ACHN (cell line): ENCODE data around the gene ARFGEF2.
"Not testable (repeated sequence)": the region's sequence is repeated elsewhere in the genome, so short reads cannot be mapped to it uniquely, and the experiment has no call there.

Source experiments
- DNase-seq: peaks from one replicate; pipeline ENCODE4 v3.0.0-alpha.2; 2015
- in situ Hi-C: cut with HindIII; loops from 2 replicates; pipeline ENCODE4 v1.10.0; 2017; ENCODE audit warnings: low sequenced_read_pairs, low pct_ligation_motif_present, low pct_unique_long_range_greater_than_20kb

Gene ARFGEF2

DNA sequence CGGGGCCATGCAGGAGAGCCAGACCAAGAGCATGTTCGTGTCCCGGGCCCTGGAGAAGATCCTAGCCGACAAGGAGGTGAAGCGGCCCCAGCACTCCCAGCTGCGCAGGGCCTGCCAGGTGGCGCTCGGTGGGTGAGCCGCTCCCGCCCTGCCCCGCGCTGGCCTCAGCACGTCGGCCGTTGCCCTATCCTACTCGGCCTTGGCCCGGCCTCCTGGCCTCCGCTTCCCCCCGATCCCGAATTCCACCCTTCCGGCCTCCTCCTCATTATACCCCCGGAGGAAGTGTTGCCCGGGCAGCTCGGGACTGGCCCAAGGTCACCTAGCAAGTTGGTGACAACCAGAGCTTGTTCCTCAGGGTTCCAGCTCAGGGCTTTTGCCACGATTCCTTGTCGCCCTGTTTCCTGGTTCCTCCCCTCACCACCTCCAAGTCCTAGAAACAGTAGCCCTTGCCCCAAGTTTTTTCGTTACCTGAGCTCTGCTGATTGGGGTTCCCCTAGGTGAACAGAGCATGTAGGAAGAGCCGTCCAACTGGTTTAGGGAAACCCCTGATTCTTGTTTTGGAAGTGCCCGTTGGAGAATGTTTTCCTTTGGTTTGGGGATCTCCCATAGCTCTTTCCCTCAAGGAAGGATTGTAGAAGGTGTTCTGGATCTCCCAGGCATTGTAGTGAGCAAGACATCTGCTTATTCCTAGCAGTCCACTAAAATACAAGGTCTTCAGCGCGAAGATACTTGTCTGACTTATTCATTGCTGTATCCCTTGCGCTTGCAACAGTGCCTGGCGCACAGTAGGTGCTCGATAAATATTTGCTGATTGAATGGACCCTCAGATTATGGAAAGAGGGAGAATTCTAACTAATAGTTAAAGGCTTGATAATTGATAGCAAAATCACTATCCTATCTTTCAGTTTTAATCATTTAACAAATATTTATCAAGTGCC, 641 bp downstream of the ARFGEF2 start:
- DNase-seq, result peak; percentile 58
- in situ Hi-C loops, result no loop called here

DNA sequence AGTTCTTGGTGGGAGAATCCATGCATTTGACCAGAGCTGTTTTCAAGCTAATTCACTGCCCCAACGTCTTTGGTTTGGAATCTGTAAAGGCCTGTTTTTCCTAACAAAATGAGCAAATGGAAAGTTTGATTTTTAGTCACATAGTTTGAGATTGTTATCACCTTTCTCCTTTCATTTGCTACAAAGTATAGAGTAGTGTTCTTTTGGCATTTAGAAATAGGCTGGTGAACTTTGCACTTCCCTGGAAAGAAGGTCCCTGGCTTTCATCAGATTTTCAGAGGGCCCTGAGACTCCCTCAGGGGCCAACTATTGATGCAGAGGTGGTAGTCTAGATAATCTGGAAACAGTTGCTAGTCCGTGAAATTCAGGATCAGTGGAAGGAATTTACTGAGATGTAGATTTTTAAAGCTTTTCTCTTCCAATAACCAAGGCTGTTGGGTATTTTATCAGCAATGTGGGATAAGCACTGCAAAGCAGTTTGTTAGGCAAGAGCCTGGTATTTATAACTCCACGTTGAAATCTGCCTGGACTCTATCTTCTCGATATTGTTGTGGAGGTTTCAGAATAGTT, 1.7 kb downstream of the ARFGEF2 start:
- DNase-seq, result no peak
- in situ Hi-C loops, result no loop called here

DNA sequence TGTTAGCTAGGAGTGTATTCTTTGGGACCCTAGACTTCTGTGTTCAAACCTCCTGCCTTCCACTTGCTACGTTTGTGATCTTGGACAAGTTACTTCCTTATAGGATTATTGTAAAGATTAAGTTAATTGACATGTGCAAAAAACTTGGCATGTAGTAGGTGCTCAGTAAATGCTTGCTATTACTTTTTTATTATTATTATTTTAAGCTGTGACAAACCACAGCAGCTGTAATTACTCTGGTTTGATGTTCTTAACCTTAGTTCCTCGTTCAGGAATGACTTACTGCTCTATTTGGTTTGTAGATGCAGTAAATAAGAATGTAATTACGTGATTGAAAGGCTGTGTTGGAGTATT, 3.2 kb downstream of the ARFGEF2 start:
- DNase-seq, result no peak
- in situ Hi-C loops, result no loop called here

DNA sequence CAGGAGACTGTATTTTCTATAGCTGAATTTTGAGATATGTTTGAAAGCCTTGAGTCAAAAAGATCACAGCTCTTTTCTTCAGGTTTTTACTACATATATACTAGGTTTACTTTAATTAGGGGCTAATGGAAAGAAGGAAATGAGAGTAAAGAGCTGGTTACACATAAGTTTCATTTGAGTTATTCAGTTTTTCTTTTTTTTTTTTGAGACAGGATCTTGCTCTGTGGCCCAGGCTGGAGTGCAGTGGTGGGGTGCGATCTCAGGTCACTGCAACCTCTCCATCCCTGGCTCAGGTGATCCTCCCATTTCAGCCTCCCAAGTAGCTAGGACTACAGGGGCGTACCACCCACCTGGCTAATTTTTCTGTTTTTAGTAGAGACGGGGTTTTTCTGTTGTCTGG, 4.8 kb downstream of the ARFGEF2 start:
- in situ Hi-C loops, result no loop called here

DNA sequence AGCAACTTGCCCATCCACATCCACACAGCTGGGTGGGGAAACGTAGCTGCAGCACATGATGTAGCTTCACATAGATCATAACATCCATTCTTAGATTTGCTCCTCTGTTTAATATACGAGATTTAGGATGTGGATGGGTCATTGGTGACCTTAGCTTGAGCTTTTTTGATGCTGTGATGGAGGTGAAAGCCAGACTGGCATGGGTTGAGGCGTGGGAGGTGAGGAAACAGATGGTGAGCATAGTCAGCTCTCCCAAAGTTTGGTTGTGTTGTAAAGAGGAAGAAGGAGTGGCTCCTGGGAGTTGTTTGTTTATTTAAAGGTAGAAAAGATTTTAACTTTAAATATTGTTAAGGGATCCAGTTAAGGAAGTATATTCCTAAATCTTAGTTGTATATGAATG, 5.3 kb downstream of the ARFGEF2 start:
- in situ Hi-C loops, result no loop called here
- no peak for DNase-seq

More for the DNA sequence above, 4.8 kb downstream of the ARFGEF2 start:
- DNase-seq, result no peak

DNA sequence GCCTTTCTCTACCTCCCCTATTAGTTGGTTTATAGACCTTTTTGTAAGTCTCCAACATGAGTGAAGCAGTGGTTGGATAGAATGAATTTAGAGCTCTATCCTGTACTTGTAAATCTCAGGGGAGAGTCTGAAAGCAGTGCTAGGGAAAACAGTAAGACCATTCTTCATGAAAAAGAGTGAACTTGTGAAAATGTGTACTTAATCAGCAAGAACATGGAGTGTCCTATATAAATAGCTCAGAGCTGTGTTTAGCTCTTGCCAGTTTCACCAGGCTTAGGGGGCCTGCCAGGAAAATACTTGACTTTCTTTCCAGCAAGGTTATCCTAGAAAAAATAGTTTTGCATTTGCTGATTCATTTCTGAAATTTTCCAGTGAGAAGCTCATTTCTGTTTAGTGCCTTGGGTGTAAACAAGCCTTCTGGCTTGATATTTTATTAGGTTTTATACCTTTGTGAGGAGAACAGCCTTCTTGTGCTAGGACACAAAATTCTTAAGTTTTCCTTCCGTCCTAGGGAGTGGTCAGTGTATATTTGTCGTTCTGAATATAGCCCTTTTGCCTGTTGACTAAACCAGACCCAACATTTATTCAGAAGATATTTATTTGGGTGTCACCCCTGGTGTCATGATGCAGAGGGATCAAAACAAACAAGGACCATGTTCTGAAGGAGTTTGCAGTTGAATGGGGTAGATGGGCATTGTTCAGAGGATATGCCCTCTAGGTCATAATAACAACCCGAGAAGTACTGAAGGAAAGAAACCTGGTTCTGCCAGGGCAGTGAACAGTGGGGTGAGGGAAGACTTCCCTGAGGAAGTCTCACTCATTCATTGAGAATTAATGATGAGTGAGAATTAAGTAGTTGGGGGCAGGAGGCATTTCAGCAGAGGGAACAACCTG, 7.6 kb downstream of the ARFGEF2 start:
- DNase-seq, result no peak
- in situ Hi-C loops, result no loop called here

DNA sequence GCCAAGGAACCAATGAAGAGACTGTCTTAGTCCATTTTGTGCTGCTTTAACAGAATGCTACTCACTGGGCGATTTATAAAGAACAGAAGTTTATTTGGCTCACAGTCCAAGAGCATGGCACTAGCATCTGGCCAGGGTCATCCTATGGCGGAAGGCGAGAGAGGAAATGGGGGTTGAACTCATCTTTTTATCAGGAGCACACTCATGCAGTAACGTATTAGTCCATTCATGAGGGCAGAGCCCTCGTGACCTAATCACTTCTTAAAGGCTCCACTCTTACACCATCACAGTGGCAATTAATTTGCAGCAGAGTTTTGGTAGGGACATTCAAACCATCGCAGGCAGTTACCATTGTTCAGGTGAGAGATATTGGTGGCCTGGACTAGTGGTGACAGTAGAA, 8.5 kb downstream of the ARFGEF2 start:
- in situ Hi-C loops, result no loop called here
- no peak for DNase-seq

DNA sequence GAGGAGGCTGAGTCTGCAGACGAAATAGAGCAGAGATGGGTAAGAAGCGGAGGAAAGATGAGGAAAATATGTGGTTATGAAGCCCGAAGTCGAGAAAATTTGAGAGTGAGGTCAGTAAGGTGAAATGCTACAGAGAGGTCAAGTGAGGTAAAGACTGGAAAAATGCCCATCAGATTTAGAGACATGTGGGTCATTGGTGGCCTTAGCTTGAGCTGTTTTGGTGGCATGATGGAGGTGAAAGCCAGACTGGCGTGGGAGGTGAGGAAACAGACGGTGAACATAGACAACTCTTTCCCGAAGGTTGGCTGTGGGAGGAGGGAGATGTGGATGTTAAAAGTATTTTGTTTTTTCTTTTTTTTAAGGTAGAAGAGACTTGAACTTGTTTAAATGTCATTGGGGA, 9.4 kb downstream of the ARFGEF2 start:
- in situ Hi-C loops, result no loop called here
- no peak for DNase-seq

DNA sequence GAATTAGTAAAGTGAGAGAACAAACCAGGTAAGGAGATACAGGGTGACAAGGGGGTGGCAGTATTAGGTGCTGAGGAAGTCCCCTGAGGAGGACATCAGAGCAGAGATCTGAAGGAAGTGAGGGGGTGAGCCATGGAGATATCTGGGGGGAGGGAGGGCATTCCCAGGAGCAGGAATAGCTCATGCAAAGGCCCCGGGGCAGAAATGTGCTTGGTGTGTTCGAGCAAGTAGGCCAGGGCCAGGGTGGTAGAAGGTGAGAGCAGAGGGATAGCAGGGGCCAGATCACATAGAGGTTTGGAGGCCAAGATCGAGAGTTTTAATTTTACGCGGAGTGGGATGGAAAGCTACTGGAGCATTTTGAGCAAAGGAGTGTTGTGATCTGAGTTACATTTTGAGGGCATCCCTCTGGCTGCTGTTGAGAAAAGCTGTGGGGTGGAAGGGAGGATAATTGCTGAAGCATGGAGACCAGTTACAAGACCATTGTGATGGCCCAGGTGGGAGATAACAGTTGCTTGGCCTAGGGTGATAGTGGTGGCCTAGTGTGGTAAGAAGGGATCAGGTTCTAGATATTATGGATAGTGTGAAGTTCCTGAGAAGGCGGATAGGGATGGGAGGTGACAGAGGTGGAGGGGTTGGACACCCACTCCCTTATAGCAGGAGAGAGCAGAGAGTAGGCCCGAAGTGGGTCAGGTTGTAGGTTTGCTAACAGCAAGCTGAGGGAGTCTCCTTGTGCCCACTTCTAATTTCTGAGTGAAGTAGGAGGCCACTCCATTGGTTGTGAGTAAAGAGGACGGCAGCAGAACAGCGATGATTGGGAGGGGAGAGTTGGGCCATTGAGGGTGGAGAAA, 10.2 kb downstream of the ARFGEF2 start:
- DNase-seq, result no peak
- in situ Hi-C loops, result no loop called here

DNA sequence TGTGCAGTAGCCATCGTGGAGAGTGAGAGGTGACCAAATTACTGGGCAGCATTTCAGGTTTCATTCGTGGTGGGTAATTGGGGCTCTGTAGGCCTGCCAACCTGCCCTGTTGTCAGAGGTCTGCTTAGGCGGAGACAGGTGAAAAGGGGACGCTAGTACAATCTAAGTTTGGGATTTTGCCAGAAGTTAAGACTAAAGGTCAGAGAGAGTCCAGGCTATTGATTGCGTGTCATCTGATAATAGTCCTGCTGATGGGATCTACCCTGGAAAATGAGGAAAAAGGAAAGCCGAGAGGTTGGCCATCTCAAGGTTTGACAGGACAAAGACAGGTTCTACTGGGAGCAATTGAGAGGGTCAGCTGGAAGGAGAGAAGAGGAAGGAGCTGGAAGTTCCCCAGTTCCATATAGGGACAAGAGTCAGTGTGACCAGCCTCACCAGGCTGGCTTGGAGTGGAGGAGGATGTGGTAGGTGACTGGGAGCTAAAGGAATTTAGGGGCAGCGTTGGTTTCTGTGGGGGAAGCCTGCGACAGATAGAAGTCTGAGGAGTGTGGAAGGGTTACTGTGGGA, 10.9 kb downstream of the ARFGEF2 start:
- in situ Hi-C loops, result no loop called here
- no peak for DNase-seq

DNA sequence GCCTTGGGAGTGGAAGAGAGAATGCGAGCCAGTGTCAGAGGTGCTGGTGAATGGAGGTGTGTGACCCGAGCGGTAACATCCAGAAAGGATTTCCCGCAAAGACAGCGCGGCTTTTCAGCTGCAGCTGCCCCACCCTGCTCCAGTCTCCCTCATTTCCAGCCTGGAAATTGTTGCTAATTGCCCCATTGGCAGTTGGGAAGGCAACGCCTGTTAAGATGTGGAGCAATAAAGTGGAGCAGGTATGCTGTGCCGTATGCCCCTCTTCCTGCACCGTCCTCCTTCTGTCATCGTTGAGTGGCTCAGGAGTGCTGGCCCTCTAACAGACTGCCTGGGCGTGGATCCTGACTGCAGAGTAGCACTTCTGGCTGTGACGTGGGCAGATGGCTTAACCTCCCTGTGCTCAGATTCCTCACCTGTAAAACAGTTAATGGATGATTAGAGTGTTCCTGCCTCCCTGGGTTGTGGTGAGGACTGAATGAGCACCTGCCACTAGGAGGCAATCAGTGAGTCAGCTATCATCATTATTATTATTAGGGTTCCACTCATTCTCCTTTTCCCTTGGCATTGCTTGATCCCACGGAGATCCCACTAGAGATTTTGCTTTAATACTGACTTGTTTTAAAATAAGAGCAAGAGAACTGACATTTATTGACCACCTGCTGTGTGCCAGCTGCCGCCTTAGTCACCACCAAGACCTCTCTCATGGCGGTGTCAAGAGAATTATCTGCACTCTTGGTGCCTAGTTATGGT, 11.7 kb downstream of the ARFGEF2 start:
- in situ Hi-C loops, result no loop called here
- no peak for DNase-seq

DNA sequence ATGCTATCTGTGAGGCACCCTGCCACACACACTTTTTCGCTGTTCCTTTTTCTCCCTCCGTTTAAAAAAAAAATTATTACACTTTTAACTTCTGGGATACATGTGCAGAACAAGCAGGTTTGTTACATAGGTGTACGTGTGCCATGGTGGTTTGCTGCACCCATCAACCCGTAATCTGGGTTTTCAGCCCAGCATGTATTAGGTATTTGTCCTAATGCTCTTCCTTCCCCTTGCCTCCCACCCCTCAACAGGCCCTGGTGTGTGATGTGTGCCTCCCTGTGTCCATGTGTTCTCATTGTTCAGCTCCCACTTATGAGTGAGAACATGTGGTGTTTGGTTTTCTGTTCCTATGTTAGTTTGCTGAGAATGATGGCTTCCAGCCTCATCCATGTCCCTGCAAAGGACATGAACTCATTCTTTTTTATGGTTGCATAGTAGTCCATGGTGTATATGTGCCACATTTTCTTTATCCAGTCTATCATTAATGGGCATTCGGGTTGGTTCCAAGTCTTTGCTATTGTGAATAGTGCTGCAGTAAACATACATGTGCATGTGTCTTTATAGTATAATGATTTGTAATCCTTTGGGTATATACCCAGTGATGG, 12.9 kb downstream of the ARFGEF2 start:
- in situ Hi-C loops, result not testable (repeated sequence)

DNA sequence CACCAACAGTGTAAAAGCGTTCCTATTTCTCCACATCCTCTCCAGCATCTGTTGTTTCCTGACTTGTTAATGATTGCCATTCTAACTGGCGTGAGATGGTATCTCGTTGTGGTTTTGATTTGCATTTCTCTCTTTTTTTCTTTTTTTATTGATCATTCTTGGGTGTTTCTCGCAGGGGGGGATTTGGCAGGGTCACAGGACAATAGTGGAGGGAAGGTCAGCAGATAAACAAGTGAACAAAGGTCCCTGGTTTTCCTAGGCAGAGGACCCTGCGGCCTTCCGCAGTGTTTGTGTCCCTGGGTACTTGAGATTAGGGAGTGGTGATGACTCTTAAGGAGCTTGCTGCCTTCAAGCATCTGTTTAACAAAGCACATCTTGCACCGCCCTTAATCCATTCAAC, 13.5 kb downstream of the ARFGEF2 start:
- DNase-seq, in situ Hi-C loops: not testable (repeated sequence)

More for the DNA sequence above, 12.9 kb downstream of the ARFGEF2 start:
- DNase-seq, result not testable (repeated sequence)

DNA sequence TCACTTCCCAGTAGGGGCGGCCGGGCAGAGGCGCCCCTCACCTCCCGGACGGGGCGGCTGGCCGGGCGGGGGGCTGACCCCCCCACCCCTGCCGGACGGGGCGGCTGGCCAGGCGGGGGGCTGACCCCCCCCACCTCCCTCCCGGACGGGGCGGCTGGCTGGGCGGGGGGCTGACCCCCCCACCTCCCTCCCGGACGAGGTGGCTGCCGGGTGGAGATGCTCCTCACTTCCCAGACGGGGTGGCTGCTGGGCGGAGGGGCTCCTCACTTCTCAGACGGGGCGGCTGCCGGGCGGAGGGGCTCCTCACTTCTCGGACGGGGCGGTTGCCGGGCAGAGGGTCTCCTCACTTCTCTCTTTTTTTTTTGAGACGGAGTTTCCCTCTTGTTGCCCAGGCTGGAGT, 14.7 kb downstream of the ARFGEF2 start:
- in situ Hi-C loops, DNase-seq: not testable (repeated sequence)

DNA sequence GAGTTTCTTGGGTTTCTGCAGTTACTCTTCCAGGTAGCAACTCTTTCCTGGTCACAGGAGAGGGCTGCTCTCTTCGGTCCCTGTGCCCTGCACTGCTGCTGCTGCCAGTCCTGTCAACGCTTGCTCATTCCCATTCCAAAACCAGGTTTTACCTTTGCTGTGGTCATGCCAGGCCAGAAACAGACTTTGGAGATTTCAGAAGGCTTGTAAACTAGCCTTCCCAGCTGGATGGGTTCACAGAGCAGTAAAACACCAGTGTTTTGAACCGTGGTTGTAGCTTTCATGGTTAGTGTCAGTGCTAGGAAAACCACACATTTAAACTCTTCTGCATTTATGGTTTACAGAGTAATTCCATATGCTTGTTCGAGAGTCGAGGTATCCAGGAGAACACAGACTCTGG, 16.2 kb downstream of the ARFGEF2 start:
- DNase-seq, result no peak
- in situ Hi-C loops, result no loop called here

DNA sequence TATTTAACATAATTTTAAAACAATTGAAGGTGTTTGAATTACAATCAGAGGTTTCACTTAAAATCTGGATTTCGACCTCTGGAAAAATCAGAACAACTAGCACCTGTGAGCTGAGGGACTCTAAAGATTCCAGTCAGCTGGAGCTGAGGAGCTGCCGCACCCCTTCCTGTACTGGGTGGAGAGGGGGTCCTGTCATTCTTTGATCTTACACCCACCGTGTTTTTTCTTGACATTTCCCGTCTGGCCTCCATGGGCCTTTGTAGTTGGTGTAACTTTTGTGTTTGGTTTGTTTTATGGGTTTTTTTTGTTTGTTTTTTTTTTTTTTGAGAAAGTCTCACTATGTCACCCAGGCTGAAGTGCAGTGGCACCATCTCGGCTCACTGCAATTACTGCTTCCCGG, 17.2 kb downstream of the ARFGEF2 start:
- DNase-seq, result no peak
- in situ Hi-C loops, result no loop called here

DNA sequence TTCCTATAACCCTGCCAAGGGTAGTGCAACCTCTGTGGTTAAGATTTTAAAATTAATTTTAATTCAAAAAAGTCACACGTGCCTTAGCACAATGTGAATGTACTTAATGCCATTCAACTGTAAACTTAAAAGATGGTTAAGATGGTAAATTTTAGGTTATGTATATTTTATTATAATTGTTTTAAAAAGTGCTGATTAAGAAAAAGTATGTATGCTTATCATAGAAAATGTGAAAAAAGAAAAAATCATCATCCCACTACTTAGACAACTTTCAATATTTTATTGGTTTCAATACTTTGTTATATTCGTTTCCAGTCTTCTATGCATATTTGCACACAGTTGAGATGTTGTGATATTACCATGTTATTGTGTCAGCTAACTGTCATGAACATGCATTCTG, 18.7 kb downstream of the ARFGEF2 start:
- DNase-seq, result no peak

More for the DNA sequence above, 18.7 kb downstream of the ARFGEF2 start:
- in situ Hi-C loops, result no loop called here
